NCI-H69 (cell line): ENCODE measurements around the gene AJAP1.

Experiments used
- DNase-seq: peaks from one replicate; lab custom pipeline; 2025; lab: John Stamatoyannopoulos, UW

AJAP1 gene

DNA sequence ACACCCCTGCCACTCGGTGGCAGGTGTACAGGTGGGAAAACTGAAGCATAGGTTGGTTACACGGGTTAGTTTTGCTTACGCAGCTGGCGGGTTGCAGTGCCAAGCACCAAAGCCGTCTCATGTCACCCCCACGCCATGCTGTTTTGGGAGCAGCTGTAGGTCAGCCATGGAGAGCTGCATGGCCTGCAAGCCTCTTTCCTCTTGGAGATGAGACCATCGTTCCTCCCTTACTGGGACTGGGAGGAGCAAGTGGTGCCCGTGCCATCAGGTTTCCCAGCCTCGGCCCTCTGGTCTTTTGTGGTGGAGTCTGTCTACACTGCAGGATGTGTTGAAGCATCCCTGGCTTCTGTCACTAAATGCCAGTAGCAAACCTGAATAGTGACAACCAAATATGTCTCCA, 46.9 kb downstream of the AJAP1 start:
- no peak for DNase-seq

DNA sequence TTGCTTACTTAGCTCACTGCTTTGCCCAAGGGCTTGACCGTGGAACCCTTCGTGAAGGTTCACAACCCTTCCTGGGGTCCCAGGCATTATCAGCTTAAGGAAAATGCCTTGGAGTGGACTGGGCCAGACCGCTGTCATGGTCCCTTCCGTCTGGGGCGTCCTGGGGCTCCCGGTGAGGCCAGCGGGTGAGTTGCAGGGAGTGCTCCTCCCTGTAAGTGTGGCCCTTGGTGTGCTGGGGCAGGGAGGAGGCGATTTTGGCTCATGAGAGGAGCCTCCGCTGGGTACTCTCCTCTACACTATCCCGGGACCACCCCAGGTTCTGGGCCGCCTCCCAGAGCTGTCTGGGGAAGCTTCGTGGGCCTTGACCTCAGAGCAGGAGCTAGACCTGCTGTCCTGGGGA, 48.1 kb downstream of the AJAP1 start:
- DNase-seq = no peak

DNA sequence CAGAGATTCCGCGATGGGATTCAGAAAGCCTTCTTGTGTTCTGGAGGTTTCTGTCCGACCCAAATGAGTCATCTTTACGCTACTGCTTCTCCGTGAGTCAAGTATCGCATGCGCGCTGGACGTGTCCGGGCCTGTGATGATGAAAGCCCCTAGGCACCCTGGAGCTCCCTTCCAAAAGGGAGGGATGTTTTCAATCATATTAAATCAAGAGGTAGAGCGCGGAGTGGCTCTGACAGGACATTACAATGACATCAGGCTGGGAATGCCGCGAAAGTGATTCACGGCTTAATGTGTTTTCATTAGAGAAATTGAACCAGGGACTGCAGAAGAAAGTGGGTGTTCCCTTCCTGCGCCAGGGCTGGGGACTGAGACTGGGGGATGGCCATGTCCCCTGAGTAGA, 48.5 kb downstream of the AJAP1 start:
- DNase-seq = no peak

DNA sequence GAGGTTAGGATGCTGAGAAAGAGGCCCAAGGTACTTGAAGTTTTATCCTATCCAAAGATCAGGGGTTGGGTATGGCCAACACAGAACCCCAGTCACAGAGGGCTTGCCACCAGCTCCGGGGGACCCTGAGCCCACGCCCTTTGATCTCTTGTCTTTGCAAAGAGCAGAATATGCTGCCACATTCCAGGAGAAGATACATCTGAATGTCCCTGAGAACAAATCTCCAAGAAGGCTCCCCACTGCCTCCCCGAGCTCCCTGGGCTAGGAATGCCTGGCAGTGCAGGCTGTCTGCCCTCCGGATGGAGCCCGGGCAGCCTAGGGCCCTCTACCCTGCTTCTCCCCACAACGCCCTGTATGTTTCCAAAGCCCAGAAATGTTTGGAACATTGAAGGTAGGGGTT, 49.2 kb downstream of the AJAP1 start:
- DNase-seq = no peak

DNA sequence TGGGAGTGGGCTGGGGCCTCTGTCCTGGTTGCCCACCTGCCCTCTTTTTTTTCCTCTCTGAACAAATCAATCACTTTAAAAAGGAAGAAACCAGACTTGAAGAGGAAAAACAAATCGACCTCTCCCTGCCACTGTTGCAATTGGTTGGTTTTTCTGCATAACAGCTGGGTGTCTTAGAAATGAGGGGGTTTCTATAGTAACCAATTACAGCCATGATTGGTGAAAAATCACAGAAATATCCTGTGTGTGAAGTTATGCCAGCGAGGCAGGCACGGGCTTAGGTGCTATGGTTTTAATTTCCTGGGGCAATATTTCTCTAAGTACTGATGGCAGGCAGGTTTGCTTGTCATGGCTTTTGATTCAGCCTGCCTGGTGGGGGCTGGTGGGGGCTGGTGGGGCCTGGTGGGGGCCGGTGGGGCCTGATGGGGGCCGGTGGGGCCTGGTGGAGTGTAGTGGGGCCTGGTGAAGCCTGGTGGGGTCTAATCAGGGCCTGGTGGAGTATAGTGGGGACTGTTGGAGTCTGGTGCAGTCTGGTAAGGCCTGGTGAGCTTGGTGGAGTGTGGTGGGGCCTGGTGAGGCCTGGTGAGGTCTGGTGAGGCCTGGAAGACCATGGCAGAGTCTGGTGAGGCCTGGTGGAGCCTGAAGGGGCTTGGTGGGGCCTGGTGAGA, 54.6 kb downstream of the AJAP1 start:
- no peak for DNase-seq

DNA sequence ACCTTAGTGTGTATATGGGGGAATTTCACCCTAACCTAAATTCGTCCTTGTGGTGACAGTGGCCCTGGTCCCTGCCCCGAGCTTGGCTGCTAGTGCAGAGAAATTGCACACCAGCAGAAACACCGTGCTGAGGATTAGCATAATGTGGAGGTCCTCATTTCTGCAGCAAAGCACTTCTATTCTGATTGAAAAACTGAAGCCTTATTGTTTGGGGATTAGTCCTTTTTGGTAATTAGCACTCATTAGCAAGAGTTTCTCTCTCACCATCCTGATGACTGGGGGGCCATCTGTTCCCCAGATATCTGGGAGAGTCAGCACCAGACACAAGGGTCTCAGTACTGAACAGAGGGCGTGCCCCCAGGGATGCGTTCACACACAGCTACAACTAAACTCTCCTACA, 55.2 kb downstream of the AJAP1 start:
- DNase-seq = no peak

DNA sequence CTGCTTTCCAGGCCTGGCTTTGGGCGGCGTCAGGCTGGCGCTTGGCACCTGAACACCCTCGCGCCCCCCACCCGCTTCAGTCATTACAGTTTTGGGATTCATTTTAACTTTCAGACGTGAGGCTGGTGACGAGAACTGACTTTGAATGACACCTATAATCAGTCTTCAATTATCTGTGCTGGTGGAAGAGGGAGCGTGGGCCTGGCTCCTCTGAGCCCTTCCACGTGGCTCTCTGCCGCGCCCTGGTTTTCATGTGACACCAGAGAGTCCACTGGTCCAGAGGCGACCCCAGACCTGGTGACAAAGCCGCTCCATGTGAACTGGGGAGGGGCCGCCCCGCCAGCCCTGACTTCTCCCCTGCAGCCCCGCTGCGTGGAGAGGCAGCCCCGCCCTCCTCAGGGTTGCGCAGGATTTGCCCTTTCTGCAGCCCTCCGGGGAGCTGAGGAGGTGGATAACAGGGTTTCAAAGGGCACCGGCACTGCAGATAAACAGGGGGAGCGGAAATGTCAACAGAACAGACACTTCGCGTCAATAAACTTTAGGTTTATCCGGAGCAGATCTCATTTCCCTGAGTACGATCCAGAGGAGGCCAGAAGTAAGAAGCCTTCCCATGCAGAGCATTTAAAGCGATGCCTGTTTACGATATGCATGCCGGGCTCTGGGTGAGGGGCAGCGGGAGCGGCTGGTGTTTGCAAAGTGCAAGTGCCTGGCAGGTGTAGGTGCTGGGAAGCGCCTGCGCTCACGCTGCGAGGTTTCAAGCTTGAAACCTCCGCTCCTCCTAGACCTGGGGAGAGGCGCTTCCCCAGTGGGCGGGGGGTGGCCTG, 56.4 kb downstream of the AJAP1 start:
- DNase-seq = no peak

DNA sequence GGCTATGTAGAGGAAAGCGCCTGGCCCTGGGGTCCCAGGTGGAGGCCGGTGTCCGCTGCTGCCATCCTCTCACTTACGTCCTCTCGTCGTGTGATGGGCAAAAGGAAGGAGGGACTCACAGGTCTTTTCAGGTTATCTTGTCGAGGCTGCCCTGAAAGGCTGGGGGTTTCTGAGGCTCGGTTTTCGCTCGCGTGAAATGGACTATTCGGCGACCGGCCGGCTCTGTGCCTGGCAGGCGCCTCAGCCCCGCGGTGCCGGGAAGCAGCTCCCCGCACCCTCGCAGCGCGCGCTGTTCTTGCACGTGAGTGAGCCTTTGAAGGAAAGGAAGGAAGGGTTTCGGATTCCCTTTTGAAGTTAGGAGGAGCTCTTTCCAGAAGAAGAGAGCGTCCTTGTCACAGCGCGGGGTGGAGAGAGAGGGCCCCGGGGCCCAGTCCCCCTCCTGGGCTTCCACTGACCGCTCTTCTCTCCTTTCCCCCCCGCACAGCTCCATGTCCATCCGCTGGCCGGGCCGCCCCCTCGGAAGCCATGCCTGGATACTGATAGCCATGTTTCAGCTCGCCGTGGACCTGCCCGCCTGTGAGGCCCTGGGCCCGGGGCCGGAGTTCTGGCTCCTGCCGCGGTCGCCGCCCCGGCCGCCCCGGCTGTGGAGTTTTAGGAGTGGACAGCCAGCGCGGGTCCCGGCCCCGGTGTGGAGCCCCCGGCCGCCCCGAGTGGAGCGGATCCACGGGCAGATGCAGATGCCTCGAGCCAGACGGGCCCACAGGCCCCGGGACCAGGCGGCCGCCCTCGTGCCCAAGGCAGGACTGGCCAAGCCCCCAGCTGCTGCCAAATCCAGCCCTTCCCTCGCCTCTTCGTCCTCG, 57.2 kb downstream of the AJAP1 start:
- no peak for DNase-seq

DNA sequence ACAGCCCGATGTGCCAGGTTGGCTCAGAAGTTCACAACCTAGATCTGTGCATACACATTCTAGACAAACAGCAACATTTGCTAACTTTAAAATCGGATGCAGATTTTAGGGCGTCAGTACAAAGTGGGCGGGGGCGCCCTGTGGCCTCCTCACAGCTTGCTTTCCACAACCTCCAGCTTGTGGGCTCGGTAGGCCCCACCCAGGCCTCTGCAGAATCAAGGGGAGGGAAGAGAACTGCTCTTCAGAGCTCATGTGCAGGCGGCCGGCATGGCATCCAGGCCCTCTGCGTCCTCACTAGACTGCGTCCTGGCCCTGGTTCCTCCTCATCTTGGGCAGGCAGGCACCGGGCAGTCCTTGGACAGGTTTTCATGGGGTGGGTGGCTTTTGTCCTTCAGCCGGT, 59.3 kb downstream of the AJAP1 start:
- no peak for DNase-seq

DNA sequence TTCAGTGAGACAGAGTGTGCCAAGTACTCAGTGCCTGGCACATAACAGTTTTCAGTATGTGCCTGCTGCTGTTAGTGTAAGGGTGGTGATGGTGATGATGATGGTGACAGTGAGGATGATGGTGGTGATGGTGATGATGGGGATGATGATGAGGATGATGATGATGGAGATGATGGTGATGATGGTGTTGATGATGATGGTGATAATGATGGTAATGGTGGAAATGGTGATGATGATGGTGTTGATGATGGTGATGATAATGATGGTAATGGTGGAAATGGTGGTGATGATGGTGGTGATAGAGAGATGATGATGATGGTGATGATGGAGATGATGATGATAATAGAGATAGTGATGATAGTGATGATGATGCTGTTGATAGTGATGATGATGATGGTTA, 62.0 kb downstream of the AJAP1 start:
- no peak for DNase-seq

DNA sequence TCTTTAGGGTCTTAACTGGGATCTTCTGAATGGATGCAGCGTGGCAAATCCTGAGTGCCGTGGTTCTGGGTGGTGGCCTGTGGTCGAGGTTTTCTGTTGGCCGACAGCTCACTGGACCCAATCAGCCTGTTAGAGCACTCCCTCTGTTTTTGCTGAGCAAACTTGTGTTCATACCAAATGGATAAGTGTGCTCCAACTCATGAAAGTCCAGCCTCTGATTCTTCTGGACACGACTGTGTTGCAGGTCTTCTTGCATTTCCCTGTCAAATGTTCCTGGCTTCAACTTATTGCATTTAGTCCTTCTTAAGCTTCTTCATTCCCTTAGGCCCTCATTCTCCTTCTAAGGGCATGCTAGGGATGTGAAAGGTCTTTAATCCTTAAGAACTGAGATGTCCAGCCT, 63.7 kb downstream of the AJAP1 start:
- no peak for DNase-seq

DNA sequence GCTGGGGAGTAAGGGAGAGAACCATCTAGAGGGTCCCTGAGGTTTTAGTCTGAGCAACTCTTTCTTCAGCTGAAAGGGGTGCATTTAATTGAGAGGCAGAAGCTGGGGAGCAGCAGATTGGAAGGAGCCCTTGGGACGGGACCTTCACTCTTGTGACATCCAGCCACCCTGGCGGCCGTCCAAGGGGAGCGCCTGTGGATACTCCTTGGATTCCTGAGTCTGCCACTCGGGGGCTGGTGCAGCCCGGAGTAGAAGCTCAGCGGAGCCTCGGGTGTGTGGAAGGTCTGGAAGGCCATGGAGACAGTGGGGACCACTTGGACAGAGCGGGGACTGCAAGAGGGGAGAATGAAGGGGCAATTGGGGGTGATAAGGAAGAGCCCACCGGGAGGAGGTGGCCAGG, 68.7 kb downstream of the AJAP1 start:
- DNase-seq = no peak

DNA sequence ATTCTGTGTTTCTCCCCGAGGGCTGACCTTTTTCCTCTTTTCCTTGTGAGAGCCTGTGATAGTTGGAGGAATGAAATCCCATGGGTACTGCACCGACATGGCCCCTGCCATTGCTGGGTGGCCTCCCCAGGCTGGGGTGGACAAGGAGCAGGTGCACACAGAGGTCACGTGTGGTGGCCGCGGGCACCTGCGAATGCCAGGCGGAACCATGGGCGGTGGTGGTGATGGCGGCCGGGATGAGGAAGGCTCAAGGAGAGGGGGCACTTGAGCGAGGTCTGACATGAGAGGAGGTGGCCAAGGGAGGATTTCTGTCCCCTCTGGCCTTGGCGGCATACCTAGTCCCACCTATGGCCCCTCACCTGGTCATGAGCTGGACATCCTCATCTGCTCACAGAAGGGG, 69.6 kb downstream of the AJAP1 start:
- no peak for DNase-seq

DNA sequence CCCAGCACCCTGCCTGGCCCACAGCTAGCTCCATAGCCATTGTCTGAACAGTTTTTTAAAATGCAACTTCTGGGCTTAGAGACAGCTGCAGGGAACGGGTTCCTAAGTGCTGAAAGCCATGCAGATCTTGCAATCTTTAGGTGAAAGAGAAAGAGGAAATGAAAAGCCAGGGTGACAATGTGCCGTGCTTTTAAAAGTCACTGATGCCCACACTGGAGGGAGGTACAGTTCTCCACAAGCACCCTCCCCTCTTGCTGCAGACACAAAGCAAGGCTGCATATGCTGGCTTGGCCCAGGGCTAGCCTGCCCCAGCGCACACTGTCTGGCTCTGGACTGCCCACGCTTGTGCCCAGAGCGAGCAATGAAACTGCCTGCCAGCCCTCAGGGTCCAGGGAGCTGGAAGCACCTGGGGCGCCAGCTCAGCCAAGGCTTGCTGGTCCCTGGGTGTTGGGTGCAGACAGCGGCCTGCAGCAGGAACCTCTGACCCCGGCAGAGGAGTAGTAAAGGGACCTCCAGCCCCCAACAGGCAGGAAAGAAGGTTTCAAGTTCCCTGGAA, 70.4 kb downstream of the AJAP1 start:
- DNase-seq = no peak

DNA sequence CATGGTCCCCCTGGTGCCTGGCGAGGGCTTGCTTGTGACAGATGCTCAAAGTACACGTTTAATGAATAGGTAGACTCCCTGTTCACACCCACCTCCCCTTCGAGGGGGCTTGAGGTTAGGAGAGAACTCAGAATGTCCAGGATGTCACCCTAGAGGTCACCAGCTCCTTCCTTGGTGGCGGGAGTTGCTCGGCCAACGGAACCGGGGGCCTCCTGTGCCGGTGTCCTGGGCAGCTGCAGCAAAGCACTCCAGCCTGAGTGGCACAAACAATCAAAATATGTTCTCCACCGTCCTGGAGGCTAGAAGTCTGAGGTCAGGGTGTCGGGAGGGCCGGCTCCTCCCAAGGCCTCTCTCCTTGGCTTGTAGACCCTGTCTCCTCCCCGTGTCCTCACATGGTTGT, 71.0 kb downstream of the AJAP1 start:
- DNase-seq = no peak

DNA sequence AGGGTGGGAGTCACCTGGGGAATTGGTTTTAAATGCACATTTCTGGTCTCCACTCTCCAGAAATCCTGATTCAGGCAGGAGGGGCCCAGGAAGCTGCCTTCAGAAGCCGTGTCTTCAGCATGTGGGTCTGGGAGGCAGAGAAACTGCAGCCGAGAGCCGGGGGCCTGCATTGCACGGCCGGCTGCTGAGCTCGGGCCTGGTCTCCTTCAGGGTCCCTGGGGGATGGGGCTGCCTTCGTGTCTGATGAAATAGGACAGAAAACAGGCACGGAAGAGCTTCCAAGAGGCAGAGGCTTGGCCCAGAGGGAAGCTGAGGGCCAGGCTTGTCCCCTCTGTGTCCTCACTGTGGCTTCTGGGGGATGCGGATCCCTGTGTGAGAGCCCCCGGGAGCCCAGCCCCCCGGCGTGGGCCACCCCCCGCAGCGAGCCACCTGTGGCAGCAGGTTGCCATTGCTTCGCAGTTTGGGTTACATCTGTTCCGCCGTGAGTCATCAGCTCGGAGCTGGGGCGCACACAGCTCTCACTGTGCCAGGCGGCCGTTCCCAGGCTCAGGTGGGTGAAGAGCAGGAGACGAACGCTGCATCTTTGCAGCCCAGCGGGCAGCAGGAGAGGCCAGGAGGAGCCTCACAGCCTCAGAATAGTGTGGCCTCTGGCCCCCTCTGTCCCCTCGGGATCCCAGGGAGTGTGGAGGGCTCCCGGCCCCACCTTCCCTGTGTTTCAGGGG, 72.4 kb downstream of the AJAP1 start:
- no peak for DNase-seq

DNA sequence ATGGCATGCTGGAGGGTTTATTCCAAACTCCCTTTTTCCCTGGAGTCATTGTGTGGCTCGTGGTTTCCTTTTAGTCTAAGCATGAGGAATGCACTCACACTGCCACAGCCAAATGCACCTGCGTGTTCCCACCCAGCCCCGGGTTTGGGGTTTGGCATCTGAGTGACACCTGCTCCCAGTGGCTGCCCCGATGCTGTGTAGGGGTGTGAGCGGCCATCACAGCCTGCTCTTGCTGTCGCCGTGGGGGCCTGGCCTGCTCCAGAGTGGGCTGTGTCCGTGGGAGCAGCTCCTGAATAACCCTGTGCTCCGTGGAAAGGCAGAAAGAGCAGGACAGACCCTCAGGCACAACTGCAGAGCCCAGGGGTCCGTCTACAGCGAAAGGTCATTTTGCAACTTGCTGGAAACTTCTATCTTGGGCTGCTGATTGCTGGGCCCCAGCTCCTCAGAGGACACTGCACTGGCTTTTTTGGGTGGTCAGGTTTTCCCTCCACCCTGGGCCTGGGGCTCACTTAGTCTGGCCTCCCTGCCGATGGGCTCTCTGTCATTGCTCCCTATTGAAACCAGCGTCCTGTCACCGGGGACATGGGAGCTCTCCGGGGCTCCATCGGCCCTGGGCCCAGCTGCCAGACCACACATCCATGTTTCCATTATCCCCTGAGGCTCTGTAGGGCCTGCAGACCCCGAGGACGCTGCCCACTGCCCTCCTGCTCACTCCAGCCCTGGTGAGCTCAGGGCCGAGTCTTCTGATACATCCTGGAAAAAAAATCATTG, 74.1 kb downstream of the AJAP1 start:
- DNase-seq = no peak

DNA sequence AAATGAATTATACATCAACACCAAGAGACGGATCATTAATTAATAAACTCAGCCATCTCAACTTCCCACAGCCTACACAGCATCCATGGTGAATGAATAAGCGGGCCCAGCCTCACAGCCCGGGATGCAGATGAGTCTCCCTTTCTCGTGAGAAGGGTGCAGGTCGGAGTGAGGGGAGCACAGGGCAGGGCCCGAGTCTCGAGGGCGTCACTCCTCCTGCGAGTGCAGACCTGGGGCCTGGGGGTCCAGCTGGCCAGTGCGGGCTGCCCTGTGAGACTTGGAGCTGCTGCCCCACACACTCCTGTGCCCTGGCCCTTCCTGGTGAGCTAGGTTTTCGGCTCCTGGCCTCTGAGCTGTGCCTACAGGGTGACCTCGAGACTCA, 74.7 kb downstream of the AJAP1 start:
- no peak for DNase-seq

DNA sequence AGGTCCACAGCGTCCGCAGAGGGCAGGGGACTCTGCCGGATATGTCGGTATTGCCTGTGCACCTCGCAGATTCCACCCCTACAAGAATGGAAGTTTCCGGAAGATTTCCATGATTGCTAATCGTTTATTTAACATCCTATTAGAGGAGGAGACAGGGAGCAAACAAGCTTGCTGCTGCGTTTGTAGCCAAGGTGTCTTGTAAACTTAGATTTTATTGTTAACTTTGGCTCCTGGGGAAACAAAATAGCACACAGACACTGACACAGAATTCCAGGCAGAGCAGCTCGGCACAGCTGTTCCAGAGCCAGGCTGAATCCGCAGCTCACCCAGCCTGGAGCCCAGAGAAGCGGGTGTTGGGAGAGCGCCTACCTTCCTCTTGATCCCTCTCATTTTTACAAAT, 75.7 kb downstream of the AJAP1 start:
- DNase-seq = no peak

DNA sequence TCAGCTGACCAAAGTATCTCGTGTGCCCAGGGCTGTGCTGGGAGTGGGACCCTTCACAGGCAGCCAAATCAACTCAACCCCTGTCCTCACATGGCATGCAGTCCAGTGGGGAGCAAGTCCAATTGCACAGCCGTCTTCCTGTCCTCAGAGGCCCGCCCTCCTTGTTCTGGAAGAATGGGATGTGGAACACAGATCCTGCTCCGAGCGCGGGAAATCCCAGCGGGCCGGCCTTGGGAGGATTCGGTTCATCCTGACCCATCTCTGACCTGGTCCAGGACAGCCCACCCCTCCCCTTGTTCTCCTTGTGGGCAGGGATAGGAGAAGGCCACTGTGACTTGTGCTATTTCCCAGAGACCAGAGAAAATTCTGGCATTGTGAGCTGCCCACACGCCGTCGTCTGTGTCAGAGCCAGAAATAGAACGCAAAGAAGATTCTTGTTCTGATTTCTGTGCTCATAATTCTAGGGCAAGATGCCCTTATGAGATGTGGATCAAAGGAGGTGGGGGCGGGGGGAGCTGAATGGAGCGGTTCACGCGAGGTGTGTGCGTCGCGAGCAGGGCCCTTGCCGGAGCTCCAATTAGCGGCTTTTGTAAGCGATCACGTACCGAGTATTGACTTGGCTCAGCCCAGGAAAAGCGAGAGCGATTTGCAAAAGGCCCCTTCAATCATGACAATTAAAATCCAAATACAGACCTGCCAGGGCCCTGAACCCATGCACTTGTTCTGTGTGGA, 79.2 kb downstream of the AJAP1 start:
- DNase-seq = no peak

DNA sequence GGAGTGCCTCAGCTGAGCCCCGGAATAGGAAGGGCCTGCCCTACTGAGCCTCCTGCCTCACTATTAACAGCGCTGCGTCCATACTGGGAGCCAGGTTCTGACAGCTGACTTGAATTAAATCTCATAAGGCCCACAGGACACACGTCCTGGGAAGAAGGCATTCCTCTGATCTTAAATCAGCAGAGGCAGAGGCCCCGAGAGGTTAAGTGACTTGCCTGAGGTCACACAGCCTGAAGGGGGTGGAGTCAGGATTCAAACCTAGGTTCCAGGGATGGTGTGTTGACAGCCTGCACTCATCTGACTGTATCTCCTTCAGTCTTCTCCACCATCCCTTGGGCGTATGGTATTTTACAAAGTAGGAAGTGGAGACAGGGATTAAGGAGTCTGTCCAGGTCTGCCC, 79.8 kb downstream of the AJAP1 start:
- DNase-seq = no peak
